Breast epithelium (tissue), 4 donors: ENCODE results near the gene EDAR. TPM values are rescaled to one million over a fixed set of nuclear protein-coding genes. Genes with fewer than 3 reads are reported as not detected.

Experiments used
- DNase-seq, 2 donors: peaks; one replicate each; pipeline ENCODE4 v3.0.0-alpha.2; 2019; ENCODE audit warnings: low spot score in 2 of 2
- H3K27ac ChIP-seq, 2 donors: fragments of 200-600 bp; sonication (generic) in 1 of 2; one replicate each; pipeline ENCODE4 v1.5.1; 2016 to 2019; ENCODE audit warnings: mild to moderate bottlenecking in 1 of 2
- H3K27me3 ChIP-seq, 2 donors: fragments of 200-600 bp; sonication (generic) in 1 of 2; one replicate each; pipeline versions ENCODE4 v1.5.1 to v1.6.0; 2017 to 2019; ENCODE audit warnings: control low read depth in 1 of 2, mild to moderate bottlenecking in 1 of 2
- H3K36me3 ChIP-seq: fragments of 200-600 bp; one replicate; pipeline ENCODE4 v1.5.1; 2019
- H3K4me1 ChIP-seq, 2 donors: fragments of 200-600 bp; sonication (generic); one replicate each; pipeline ENCODE4 v1.5.1; 2016 to 2019; ENCODE audit warnings: control low read depth in 1 of 2
- H3K4me3 ChIP-seq, 3 donors: fragments of 200-600 bp; sonication (generic); 1 replicate in 2 of 3; 2 replicates in 1 of 3; pipeline ENCODE4 v1.5.1; 2016 to 2019; ENCODE audit warnings: mild to moderate bottlenecking in 3 of 3, moderate library complexity in 2 of 3
- H3K9me3 ChIP-seq, 2 donors: fragments of 200-600 bp; sonication (generic) in 1 of 2; one replicate each; pipeline ENCODE4 v1.5.1; 2016 to 2019; ENCODE audit warnings: control low read depth in 1 of 2
- POLR2A ChIP-seq: fragments of 450-650 bp; IDR thresholded peaks from one replicate; pipeline ENCODE4 v1.6.1; 2016; ENCODE audit warnings: antibody characterized with exemption, mild to moderate bottlenecking, moderate library complexity
- POLR2AphosphoS5 ChIP-seq, 3 donors: sonication (generic); formaldehyde crosslinking; IDR thresholded peaks; one replicate each; pipeline ENCODE4 v1.6.1; 2017; ENCODE audit warnings: antibody characterized with exemption in 3 of 3
- intact Hi-C: fragments of 100-400 bp; cut with DNase I; formaldehyde crosslinking; loops from one replicate; pipeline ENCODE4 v1.15.1; 2023; ENCODE audit warnings: low total_unique reads
- total RNA-seq, 3 donors: library from RNA; depleted of rRNA; stranded (reverse); fragments of >200 nt; gene quantifications; one replicate each; pipeline ENCODE4 v1.1.0, GENCODE V29; 2016
- TF ChIP-seq, protein P1 (sequence below), 3 donors: fragments of 450-650 bp; IDR thresholded peaks; one replicate each; pipeline ENCODE4 v1.5.1; 2016 to 2017; ENCODE audit warnings: antibody characterized with exemption in 3 of 3, mild to moderate bottlenecking in 3 of 3, moderate library complexity in 3 of 3

EDAR gene
- total RNA-seq, 3 donors from 2014 or later = 0.29 TPM; not detected in 2

DNA sequence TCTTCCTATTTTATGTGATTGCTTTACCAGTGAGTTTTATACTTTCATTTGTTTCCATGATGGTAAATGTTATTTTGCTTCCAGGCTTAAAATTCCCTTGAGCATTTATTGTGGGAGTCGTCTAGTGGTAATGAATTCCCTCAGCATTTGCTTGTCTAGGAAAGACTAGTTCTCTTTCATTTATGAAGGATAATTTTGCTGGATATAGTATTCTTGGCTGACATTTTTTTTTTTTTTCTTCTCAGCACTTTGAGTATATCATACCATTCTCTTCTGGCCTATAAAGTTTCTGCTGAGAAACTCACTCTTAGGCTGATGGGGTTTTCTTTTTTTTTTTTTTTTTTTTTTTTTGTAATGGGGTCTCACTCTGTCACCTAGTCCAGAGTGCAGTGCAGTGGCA is 99.1 kb downstream of the EDAR start:
- H3K9me3 ChIP-seq = peaks cover 7 to 8% of the 10 kb centered on the region in 2 donors
- H3K4me1 ChIP-seq = no peaks in the 10 kb centered on the region
- H3K27ac ChIP-seq = no peak overlapping the region
- intact Hi-C loops = no loop called here
- TF ChIP-seq, protein P1, sequence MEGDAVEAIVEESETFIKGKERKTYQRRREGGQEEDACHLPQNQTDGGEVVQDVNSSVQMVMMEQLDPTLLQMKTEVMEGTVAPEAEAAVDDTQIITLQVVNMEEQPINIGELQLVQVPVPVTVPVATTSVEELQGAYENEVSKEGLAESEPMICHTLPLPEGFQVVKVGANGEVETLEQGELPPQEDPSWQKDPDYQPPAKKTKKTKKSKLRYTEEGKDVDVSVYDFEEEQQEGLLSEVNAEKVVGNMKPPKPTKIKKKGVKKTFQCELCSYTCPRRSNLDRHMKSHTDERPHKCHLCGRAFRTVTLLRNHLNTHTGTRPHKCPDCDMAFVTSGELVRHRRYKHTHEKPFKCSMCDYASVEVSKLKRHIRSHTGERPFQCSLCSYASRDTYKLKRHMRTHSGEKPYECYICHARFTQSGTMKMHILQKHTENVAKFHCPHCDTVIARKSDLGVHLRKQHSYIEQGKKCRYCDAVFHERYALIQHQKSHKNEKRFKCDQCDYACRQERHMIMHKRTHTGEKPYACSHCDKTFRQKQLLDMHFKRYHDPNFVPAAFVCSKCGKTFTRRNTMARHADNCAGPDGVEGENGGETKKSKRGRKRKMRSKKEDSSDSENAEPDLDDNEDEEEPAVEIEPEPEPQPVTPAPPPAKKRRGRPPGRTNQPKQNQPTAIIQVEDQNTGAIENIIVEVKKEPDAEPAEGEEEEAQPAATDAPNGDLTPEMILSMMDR (IDR thresholded peaks at IDR 0.05) = no peak
- TF ChIP-seq POLR2A = no peak
- TF ChIP-seq POLR2AphosphoS5 (IDR thresholded peaks at IDR 0.05) = no peak
- H3K36me3 ChIP-seq = no peaks in the 10 kb centered on the region
- no peak for DNase-seq
- H3K27me3 ChIP-seq = no peaks in the 10 kb centered on the region
- H3K4me3 ChIP-seq = no peak overlapping the region

DNA sequence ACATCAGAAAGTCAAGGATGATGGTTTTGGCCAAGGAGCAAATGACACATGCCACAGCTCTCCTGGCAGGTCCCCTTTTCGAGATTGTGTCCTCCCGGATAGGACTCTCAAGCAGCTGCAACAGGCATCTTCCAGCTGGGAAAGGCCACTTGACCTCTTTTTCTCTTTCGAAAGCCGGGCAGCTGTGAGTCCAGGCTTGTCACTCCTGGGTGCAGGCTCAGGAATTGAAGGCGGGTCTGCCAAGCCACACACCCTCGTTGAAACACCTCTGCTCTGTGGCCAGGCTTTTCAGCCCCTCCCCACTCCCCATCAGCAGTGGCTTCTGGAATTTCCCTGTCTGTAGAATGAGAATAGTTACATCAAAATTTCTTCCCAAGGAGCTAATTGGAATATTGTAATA is 104.4 kb downstream of the EDAR start:
- H3K9me3 ChIP-seq = peaks cover 4 to 12% of the 10 kb centered on the region in 2 donors
- no peaks in the 10 kb centered on the region for H3K4me1 ChIP-seq

DNA sequence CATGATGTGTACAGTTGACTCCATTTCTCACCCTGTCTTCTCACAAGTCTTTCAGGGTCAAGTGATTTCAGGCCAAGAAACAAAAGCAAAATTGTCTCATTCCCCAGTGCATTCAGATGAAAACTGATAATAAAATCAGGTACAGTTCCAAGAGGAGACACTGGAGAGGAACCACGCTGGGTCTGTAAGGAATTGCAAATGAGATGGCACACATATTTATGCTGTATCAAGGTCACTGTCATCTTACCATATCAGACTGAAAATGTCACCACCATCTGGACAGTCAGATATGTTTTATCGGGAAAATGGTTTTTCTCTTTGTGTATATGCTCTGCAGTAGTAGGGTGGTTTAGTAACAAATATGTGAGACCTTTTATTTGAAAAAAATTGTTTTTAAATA is 110.7 kb downstream of the EDAR start:
- Histone ChIP-seq H3K4me3 (no peak overlapping the region), H3K27me3 (no peaks in the 10 kb centered on the region), H3K9me3 (peaks cover 4 to 8% of the 10 kb centered on the region in 2 donors), H3K36me3 (no peaks in the 10 kb centered on the region), H3K27ac (no peak overlapping the region), H3K4me1 (no peaks in the 10 kb centered on the region)
- no peak for DNase-seq
- TF ChIP-seq, protein P1 (IDR thresholded peaks at IDR 0.05) = no peak
- no peak for TF ChIP-seq POLR2AphosphoS5 (IDR thresholded peaks at IDR 0.05)
- TF ChIP-seq POLR2A = no peak
- intact Hi-C loops = no loop called here

More for the DNA sequence above, 104.4 kb downstream of the EDAR start:
- DNase-seq = no peak
- H3K36me3 ChIP-seq = no peaks in the 10 kb centered on the region
- no peak for TF ChIP-seq POLR2AphosphoS5 (IDR thresholded peaks at IDR 0.05)
- TF ChIP-seq POLR2A = no peak
- TF ChIP-seq, protein P1 (IDR thresholded peaks at IDR 0.05) = no peak
- intact Hi-C loops = no loop called here
- H3K4me3 ChIP-seq = no peak overlapping the region
- H3K27me3 ChIP-seq = no peaks in the 10 kb centered on the region
- no peak overlapping the region for H3K27ac ChIP-seq

DNA sequence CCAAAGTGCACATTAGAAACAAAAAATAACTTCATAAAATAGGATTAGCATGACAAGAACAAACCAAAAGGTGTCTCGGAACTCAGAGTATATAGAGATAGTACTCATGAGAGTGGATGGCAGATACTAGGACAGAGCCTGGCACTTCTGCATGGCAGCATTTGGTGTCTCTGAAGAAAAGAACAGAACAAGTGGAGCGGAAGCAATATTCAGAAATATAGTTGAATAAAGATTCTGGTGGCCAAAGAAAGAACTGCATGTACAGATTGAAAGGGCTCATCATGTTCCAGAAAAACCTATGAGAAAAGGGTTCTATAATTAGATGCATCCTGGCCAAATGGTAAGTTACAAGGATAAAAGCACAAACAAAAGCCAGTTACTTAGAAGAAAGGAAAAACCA is 111.5 kb downstream of the EDAR start:
- no peaks in the 10 kb centered on the region for H3K27me3 ChIP-seq
- no peak overlapping the region for H3K27ac ChIP-seq
- no peaks in the 10 kb centered on the region for H3K4me1 ChIP-seq
- no peak overlapping the region for H3K4me3 ChIP-seq
- no peaks in the 10 kb centered on the region for H3K36me3 ChIP-seq
- TF ChIP-seq, protein P1 (IDR thresholded peaks at IDR 0.05) = no peak
- TF ChIP-seq POLR2AphosphoS5 (IDR thresholded peaks at IDR 0.05) = no peak
- no peak for TF ChIP-seq POLR2A
- DNase-seq = no peak
- peaks cover 4 to 8% of the 10 kb centered on the region in 2 donors for H3K9me3 ChIP-seq
- intact Hi-C loops = no loop called here

DNA sequence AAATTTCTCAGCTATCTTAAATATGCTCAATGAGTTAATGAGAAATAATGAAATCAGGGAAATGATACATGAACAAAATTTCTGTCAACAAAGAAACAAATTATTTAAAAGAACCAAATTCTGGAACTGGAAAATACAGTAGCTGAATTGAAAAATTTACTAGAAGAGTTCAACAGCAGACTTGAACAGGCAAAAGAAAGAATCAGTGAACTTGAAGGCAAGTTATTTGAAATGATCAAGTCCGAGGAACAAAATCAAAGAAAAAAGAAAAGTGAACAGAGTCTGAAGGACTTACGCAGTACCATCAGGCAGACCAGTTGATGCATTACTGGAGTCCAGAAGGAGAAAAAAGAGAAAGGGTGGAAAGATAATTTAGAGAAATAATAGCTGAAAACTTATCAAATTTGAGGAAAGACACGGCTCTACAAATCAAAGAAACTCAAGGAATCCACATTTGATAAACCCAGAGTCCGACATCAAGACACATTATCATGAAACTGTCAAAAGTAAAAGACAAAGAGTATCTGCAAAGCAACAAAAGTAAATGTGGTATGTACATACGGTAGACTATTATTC is 118.9 kb downstream of the EDAR start:
- H3K36me3 ChIP-seq = no peaks in the 10 kb centered on the region
- DNase-seq = no peak
- no peak overlapping the region for H3K27ac ChIP-seq
- no peaks in the 10 kb centered on the region for H3K27me3 ChIP-seq
- intact Hi-C loops = no loop called here
- TF ChIP-seq, protein P1 (IDR thresholded peaks at IDR 0.05) = no peak
- TF ChIP-seq POLR2A = no peak
- peaks cover 7 to 15% of the 10 kb centered on the region in 2 donors for H3K9me3 ChIP-seq
- H3K4me1 ChIP-seq = no peaks in the 10 kb centered on the region
- H3K4me3 ChIP-seq = no peak overlapping the region
